ENCODE measurements around the gene CREB3L2.

Gene CREB3L2

DNA sequence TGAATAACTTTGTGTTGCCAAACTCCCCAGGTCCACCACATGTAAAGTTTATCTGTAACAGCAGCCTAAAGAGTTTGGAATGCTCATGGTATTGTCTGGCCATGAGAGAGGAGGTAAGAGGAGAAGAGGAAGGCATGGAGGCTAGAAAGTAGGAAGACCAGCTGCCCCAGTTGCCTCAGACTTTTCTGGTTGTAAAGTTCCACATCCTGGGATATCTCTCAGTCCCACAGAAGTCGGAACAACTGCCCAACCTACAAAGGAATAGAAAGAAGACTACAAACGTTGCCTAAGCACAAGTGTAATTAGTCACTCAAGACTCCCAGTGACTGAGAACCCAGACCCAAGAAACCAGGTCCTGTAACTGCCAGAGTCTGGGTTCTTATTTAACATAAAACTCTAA lies 47.3 kb downstream of the CREB3L2 start:
- H3K4me3 ChIP-seq (ENCODE audit: low read depth, low read length) = no peak overlapping the region
- TF ChIP-seq, protein P1, sequence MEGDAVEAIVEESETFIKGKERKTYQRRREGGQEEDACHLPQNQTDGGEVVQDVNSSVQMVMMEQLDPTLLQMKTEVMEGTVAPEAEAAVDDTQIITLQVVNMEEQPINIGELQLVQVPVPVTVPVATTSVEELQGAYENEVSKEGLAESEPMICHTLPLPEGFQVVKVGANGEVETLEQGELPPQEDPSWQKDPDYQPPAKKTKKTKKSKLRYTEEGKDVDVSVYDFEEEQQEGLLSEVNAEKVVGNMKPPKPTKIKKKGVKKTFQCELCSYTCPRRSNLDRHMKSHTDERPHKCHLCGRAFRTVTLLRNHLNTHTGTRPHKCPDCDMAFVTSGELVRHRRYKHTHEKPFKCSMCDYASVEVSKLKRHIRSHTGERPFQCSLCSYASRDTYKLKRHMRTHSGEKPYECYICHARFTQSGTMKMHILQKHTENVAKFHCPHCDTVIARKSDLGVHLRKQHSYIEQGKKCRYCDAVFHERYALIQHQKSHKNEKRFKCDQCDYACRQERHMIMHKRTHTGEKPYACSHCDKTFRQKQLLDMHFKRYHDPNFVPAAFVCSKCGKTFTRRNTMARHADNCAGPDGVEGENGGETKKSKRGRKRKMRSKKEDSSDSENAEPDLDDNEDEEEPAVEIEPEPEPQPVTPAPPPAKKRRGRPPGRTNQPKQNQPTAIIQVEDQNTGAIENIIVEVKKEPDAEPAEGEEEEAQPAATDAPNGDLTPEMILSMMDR (IDR thresholded peaks at IDR 0.05; ENCODE audit: low read depth, low read length, missing control alignments) = no peak
- no peak for DNase-seq (ENCODE audit: low read depth)

DNA sequence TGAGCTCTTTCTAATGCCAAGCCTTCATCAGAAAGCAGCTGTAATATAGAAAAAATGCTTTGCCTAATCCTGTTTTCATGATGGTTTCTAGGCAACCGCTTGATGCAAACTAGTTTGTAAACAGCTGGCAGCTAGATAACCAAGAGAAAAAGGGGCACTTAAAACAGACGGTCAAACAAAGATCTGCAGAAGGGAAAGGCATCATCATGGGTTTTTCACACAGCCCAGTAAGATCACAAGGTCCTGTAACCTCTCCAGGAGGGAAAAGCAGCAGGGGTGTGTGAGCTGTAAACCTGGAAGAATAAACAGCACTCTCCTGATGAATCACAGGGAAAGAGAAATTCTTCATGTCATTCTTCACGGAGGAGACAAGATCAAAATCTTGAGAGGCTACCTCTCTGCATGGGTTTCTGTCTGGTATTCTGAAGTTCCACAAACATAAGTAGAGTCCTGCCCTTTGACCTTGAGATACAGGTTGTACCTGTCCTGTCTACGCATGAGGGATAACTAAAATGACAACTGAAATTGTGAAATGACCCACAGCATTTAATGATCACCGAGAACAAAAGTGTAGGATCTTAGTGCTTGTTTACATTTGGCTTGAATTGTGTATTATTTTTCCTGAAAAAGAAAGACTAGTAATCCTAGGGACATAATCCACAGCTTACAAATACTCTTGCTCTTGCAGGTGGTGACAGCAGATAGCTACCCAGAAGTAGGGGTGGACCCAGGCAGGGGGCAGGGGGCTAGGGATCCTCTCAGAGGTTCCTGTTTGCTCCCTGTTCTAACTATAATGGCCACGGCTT lies 48.0 kb downstream of the CREB3L2 start:
- no peak for DNase-seq (ENCODE audit: low read depth)
- TF ChIP-seq, protein P1 (IDR thresholded peaks at IDR 0.05; ENCODE audit: low read depth, low read length, missing control alignments) = no peak
- no peak overlapping the region for H3K4me3 ChIP-seq (ENCODE audit: low read depth, low read length)

DNA sequence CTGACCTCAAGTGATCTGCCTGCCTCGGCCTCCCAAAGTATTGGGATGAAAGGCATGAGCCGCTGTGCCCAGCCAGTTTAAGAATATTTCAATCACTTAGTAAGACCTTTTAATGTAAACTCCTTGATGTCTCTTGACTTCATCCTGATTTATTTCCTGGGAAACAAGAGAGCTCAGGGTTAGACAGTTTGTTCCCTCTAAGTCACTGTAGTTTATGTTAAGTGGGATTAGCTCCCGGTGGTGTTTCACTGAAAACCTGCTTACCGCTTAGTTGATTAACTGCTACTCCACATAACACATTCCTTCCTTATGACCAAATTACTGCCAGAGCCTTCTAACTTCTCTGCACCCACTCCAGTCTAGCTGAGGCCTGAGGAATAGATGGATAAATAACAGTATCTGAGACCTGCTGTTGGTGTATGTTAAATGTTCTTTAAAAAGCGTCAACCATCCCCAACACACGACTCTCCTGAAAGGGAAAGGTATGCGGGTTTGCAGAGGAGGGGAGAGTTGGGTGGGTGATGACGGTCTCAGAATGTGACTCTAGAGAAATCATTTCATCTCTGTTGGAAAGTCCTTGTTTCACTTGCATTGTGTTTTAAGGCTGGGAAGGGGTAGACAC lies 48.7 kb downstream of the CREB3L2 start:
- DNase-seq (ENCODE audit: low read depth) = no peak
- TF ChIP-seq, protein P1 (IDR thresholded peaks at IDR 0.05; ENCODE audit: low read depth, low read length, missing control alignments) = no peak
- H3K4me3 ChIP-seq (ENCODE audit: low read depth, low read length) = no peak overlapping the region

DNA sequence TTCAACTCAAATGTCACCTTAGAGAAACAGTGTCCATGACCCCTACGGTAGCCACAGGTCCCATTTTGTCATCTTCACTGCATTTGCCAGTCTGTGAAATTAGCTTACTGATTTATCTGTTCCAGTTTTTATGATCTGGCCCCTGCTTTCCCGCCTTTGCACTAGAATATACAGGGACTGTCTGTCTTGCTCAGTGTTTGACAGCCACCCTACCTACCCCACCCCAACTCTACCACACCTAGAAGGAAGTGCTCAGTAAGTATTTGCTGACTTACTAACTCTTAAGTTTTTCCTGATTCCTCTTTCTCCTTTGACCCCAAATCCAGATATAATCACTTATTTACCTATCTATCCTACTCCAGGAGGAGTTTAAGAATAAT lies 49.5 kb downstream of the CREB3L2 start:
- H3K4me3 ChIP-seq (ENCODE audit: low read depth, low read length) = no peak overlapping the region
- TF ChIP-seq, protein P1 (IDR thresholded peaks at IDR 0.05; ENCODE audit: low read depth, low read length, missing control alignments) = no peak
- DNase-seq (ENCODE audit: low read depth) = no peak

DNA sequence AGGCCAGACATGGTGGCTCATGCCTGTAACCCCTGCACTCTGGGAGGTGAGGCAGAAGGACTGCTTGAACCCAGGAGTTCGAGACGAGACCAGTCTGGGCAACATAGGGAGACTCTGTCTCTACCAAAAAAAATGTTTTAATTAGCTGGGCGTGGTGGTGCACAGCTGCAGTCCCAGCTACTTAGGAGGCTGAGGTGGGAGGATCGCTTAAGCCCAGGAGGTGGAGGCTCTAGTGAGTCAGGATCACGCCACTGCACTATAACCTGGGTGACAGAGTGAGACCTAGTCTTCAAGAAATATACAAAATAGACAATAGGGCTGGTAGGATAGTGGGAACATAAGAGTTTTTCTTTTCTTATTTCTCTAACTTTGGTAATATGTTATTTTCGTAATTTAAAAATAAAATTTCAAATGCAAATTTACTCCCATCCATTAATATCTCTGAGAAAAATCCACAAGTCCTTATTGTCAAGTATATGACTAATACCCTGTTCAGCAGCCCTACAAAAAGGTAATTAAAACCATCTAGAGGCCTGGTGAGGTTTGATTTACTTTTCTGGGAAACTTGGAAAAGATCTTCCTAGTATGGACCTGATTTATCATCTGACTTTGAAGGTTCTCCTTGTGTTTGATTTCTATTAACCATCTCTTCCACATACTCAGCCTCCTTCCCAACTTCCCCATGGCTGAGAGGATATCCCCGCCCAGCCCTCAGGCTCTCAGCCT lies 50.0 kb downstream of the CREB3L2 start:
- DNase-seq (ENCODE audit: low read depth) = no peak
- TF ChIP-seq, protein P1 (IDR thresholded peaks at IDR 0.05; ENCODE audit: low read depth, low read length, missing control alignments) = no peak

DNA sequence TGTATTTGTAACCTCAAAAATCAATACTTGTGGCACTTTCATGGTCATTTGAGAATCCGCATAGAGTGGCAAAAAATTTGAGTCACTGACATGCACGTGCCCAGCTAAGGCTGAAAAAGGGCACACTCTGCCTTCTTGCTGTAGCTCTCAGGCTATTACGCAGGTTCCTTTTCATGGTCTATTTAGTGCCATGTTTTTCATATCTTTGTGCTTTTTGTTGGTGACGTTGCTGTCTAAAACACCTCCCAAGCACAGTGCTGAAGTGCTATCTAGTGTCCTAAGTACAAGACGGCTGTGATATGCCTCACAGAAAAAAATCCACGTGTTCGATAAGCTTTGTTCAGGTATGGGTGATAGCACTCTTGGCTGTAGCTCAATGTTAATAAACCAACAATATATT lies 50.9 kb downstream of the CREB3L2 start:
- no peak overlapping the region for H3K4me3 ChIP-seq (ENCODE audit: low read depth, low read length)
- DNase-seq (ENCODE audit: low read depth) = no peak
- TF ChIP-seq, protein P1 (IDR thresholded peaks at IDR 0.05; ENCODE audit: low read depth, low read length, missing control alignments) = no peak

More for the DNA sequence above, 50.0 kb downstream of the CREB3L2 start:
- no peak overlapping the region for H3K4me3 ChIP-seq (ENCODE audit: low read depth, low read length)

All from GM12864 (cell line).